ENCODE data around the gene C2CD4D. TPM values are rescaled to one million over a fixed set of nuclear protein-coding genes. Genes with fewer than 3 reads are reported as not detected.

The C2CD4D gene
- total and polyA plus RNA-seq, 2 donors (not counting 1 experiment from before 2014, with no cell fraction given): 0.07 TPM; not detected in 1

DNA sequence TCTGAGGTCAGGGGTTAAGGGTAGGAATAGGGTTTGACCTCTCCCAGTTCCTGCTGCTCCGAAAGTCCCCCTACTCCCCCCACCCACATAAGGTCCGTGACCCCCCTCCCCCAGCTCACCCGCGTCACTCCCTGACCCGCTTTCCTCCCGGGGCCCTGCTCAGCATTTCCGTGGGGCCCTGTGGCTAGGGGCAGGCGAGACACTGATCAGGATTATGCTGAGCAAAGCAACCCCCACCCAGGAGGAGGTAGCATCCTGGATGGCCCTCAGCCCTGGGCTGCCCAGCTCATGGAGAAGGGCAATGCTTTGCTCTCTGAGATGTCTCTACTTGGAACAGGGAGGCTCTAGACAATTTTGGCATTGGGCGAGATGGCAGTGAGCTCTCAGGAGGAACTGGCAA, 11.8 kb downstream of the C2CD4D start:
- Histone ChIP-seq H2AFZ (ENCODE audit: insufficient read depth, low read depth, low read length, poor library complexity, severe bottlenecking) (no peak overlapping the region), H3K4me2 (replicated peaks; ENCODE audit: low read depth, low read length, poor library complexity, severe bottlenecking) (no peak overlapping the region), H3K9me3 (ENCODE audit: control extremely low read depth in 1 of 3, control insufficient read depth in 2 of 3, insufficient read depth in 1 of 3, low read length in 2 of 3) (no peaks in the 10 kb centered on the region), H4K20me1 (ENCODE audit: control insufficient read depth, insufficient read depth, low read length, poor library complexity, severe bottlenecking) (no peaks in the 10 kb centered on the region), H3K36me3 (replicated peaks in 1 of 2; ENCODE audit: control extremely low read depth in 1 of 2, control insufficient read depth in 1 of 2, extremely low read depth in 1 of 2, insufficient read depth in 2 of 2, low read length in 1 of 2) (no peaks in the 10 kb centered on the region), H3K4me3 (ENCODE audit: control extremely low read depth in 1 of 5, extremely low read depth in 1 of 5, insufficient read depth in 1 of 5, low read depth in 2 of 5, low read length in 4 of 5) (no peak overlapping the region), H3K4me1 (ENCODE audit: control insufficient read depth in 2 of 2, insufficient read depth in 2 of 2, low read length in 2 of 2) (peaks cover 7 to 13% of the 10 kb centered on the region in 2 donors), H3K27me3 (replicated peaks in 1 of 4; ENCODE audit: control extremely low read depth in 1 of 4, control insufficient read depth in 3 of 4, insufficient read depth in 4 of 4, low read length in 3 of 4) (peaks cover 0 to 27% (median 3%) of the 10 kb centered on the region in 4 experiments), H3K9ac (ENCODE audit: low read length) (no peak overlapping the region), H3K79me2 (ENCODE audit: control insufficient read depth, insufficient read depth, low read length) (no peaks in the 10 kb centered on the region), H3K27ac (ENCODE audit: low read length in 2 of 2) (no peak overlapping the region)
- no peak for DNase-seq
- TF ChIP-seq, protein P1, sequence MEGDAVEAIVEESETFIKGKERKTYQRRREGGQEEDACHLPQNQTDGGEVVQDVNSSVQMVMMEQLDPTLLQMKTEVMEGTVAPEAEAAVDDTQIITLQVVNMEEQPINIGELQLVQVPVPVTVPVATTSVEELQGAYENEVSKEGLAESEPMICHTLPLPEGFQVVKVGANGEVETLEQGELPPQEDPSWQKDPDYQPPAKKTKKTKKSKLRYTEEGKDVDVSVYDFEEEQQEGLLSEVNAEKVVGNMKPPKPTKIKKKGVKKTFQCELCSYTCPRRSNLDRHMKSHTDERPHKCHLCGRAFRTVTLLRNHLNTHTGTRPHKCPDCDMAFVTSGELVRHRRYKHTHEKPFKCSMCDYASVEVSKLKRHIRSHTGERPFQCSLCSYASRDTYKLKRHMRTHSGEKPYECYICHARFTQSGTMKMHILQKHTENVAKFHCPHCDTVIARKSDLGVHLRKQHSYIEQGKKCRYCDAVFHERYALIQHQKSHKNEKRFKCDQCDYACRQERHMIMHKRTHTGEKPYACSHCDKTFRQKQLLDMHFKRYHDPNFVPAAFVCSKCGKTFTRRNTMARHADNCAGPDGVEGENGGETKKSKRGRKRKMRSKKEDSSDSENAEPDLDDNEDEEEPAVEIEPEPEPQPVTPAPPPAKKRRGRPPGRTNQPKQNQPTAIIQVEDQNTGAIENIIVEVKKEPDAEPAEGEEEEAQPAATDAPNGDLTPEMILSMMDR (IDR thresholded peaks at IDR 0.05): no peak
- TF ChIP-seq EZH2 (IDR thresholded peaks at IDR 0.05; ENCODE audit: borderline replicate concordance, insufficient read depth, low read depth, low read length, poor library complexity, severe bottlenecking): no peak
- intact Hi-C loops (cut with micrococcal nuclease): no loop called here
- Mint-ChIP-seq H3K4me1 (peaks cover 12% of the 10 kb centered on the region), H3K9me3 (ENCODE audit: insufficient read depth) (no peaks in the 10 kb centered on the region), H3K27me3 (peaks cover 30% of the 10 kb centered on the region), H3K27ac (no peak overlapping the region), H3K4me3 (no peak overlapping the region)
- WGBS (ENCODE audit: insufficient coverage): 27% methylated on average over 5 of the region's 9 CpGs
- ChIA-PET CTCF (interaction anchor here (1.3 kb wide), 1 partner anchor 9 kb away, joined by 5 read pairs; no protein-coding TSS in a partner anchor), POLR2A (no interaction called here)
- ATAC-seq (ENCODE audit: low read depth): no peak

DNA sequence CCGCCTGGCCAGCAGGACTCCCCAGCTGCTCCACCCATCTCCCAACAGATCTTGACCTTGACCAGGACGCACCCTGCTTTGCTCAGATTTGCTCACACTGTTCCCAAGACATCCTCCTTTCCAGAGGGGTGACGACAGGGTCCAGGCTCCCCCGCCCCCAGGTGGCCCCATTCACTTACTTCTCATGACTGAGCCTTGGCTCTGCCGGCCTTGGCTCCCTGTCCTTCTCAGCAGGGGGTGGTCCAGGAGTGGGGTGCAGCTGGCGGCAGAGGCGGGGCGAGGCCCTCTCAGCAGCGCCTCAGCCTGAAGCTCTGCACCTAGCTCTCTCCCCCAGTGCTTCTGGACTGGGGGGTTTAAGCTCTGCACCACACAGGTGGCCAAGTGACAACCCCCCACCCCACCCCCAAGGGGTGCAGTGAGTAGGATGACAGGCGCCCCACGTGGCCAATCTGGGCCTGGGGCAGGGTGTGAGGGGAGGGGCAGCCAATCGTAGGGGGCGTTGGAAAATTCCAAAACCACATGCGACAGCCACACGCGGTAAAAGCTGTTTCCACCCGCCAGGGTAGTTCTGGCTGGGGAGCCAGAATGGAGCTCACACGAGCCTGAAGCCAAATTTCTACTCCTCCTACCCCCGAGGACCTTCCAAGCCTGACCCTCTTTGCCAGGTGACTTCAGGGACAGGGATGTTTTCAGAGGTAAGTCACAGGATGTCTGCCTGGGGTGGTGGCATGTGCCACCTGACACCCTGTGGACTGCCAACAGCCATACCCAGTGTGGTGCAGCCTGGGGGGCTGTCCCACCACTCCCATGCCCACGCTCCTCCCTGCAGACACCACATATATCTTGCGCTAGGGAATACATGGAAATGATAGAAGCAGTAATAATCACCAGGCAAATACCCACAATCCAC, 13.6 kb downstream of the C2CD4D start:
- WGBS (ENCODE audit: insufficient coverage): 69% methylated on average over 15 of the region's 21 CpGs
- Mint-ChIP-seq H3K4me1 (peaks cover 12% of the 10 kb centered on the region), H3K27me3 (peaks cover 30% of the 10 kb centered on the region), H3K27ac (no peak overlapping the region), H3K9me3 (ENCODE audit: insufficient read depth) (no peaks in the 10 kb centered on the region), H3K4me3 (no peak overlapping the region)
- Histone ChIP-seq H3K4me2 (replicated peaks; ENCODE audit: low read depth, low read length, poor library complexity, severe bottlenecking) (no peak overlapping the region), H3K27me3 (replicated peaks in 1 of 4; ENCODE audit: control extremely low read depth in 1 of 4, control insufficient read depth in 3 of 4, insufficient read depth in 4 of 4, low read length in 3 of 4) (peaks cover 0 to 27% (median 3%) of the 10 kb centered on the region in 4 experiments), H3K4me3 (ENCODE audit: control extremely low read depth in 1 of 5, extremely low read depth in 1 of 5, insufficient read depth in 1 of 5, low read depth in 2 of 5, low read length in 4 of 5) (no peak overlapping the region), H3K27ac (ENCODE audit: low read length in 2 of 2) (no peak overlapping the region), H3K36me3 (replicated peaks in 1 of 2; ENCODE audit: control extremely low read depth in 1 of 2, control insufficient read depth in 1 of 2, extremely low read depth in 1 of 2, insufficient read depth in 2 of 2, low read length in 1 of 2) (no peaks in the 10 kb centered on the region), H3K79me2 (ENCODE audit: control insufficient read depth, insufficient read depth, low read length) (no peaks in the 10 kb centered on the region), H3K9me3 (ENCODE audit: control extremely low read depth in 1 of 3, control insufficient read depth in 2 of 3, insufficient read depth in 1 of 3, low read length in 2 of 3) (no peaks in the 10 kb centered on the region), H4K20me1 (ENCODE audit: control insufficient read depth, insufficient read depth, low read length, poor library complexity, severe bottlenecking) (no peaks in the 10 kb centered on the region), H2AFZ (ENCODE audit: insufficient read depth, low read depth, low read length, poor library complexity, severe bottlenecking) (no peak overlapping the region), H3K4me1 (ENCODE audit: control insufficient read depth in 2 of 2, insufficient read depth in 2 of 2, low read length in 2 of 2) (peaks cover 7 to 13% of the 10 kb centered on the region in 2 donors), H3K9ac (ENCODE audit: low read length) (no peak overlapping the region)
- ChIA-PET POLR2A (no interaction called here), CTCF (no interaction called here)
- DNase-seq: no peak
- intact Hi-C loops (cut with micrococcal nuclease): no loop called here
- no peak for ATAC-seq (ENCODE audit: low read depth)
- no peak for TF ChIP-seq EZH2 (IDR thresholded peaks at IDR 0.05; ENCODE audit: borderline replicate concordance, insufficient read depth, low read depth, low read length, poor library complexity, severe bottlenecking)
- TF ChIP-seq, protein P1 (IDR thresholded peaks at IDR 0.05): no peak
